ENCODE data around the gene METTL25.

The METTL25 gene

DNA sequence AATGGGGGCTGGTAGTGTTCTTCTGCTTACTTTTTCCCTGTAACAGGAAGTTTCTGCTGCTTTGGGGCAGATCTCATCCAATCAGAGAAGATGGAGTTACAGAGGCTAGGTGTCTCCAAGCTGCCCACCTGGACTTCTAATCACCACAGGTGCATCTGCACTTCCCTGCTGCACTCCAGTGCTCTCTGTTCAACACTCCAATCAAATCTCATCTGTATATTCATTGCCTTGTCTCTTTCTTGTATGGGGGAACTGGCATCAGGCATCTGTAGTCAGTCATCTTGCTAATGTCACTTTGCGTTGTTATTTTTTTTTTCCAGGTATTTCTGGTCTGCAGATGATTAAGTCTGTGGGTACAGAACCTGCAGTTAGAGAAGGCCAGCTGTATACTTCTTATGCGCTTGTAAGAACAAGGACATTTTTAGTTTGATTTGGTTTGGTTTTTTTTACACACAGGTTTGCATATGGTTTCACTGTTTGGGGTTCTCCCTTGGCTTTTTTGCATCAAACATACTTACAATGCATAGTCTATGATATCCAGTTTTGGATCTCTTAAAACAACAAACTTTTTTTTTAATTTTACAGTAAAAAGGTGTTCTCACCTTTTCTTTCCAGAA is 116.0 kb downstream of the METTL25 start:
- Histone ChIP-seq H3K9me3 (ENCODE audit: control insufficient read depth, low read depth, low read length) (no peaks in the 10 kb centered on the region), H3K27me3 (ENCODE audit: control insufficient read depth, insufficient read depth, low read length) (no peaks in the 10 kb centered on the region), H3K36me3 (ENCODE audit: control insufficient read depth, low read depth, low read length) (no peaks in the 10 kb centered on the region), H3K4me1 (ENCODE audit: control insufficient read depth, low read depth, low read length) (peaks cover 2% of the 10 kb centered on the region), H3K4me3 (ENCODE audit: low read length) (no peak overlapping the region), H3K27ac (ENCODE audit: low read length) (no peak overlapping the region), H3K9ac (ENCODE audit: low read length) (no peak overlapping the region)

DNA sequence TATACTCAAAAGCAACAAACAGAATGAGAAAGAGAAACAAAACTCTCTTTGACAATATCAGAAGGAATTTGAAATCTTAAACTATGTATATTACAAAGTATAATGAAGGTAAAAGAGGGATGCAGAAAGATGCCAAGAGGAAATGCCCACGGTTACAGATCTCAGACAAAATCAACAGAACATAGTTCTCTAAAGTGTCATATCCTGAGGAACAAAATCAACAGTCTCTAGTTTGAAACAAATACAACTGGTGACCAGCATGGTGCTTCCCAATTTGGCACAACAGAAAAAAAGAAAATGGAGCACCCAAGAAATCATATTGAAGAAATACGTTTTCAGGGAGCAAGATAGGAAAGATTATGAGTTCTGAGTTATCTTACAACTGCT is 116.5 kb downstream of the METTL25 start:
- no peak overlapping the region for H3K4me3 ChIP-seq (ENCODE audit: low read length)
- no peaks in the 10 kb centered on the region for H3K27me3 ChIP-seq (ENCODE audit: control insufficient read depth, insufficient read depth, low read length)
- H3K9me3 ChIP-seq (ENCODE audit: control insufficient read depth, low read depth, low read length), result no peaks in the 10 kb centered on the region
- no peak overlapping the region for H3K27ac ChIP-seq (ENCODE audit: low read length)
- H3K36me3 ChIP-seq (ENCODE audit: control insufficient read depth, low read depth, low read length), result no peaks in the 10 kb centered on the region
- no peak overlapping the region for H3K9ac ChIP-seq (ENCODE audit: low read length)
- H3K4me1 ChIP-seq (ENCODE audit: control insufficient read depth, low read depth, low read length), result peaks cover 4% of the 10 kb centered on the region

DNA sequence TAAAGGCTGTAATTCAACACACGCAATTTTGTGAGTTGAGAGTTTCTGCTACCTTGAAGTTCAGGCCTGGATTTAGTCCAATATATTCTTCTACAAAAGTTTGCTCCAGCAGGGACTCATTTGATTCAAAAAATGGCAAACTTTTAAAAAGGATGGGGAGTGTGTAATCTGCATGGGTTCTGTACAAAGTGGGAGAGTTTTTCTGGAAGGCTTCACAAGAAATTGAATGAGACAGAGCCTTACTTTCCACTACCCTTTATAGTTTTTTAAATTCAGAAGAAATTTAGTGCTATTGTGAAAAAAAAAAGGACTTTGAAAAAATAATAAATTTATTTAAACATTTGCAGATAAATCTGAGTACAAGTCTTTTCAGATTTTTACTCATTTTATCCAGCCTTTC is 116.9 kb downstream of the METTL25 start:
- H3K27me3 ChIP-seq (ENCODE audit: control insufficient read depth, insufficient read depth, low read length), result no peaks in the 10 kb centered on the region
- H3K36me3 ChIP-seq (ENCODE audit: control insufficient read depth, low read depth, low read length), result no peaks in the 10 kb centered on the region
- peaks cover 4% of the 10 kb centered on the region for H3K4me1 ChIP-seq (ENCODE audit: control insufficient read depth, low read depth, low read length)
- no peak overlapping the region for H3K9ac ChIP-seq (ENCODE audit: low read length)
- no peak overlapping the region for H3K27ac ChIP-seq (ENCODE audit: low read length)
- H3K4me3 ChIP-seq (ENCODE audit: low read length), result no peak overlapping the region
- no peaks in the 10 kb centered on the region for H3K9me3 ChIP-seq (ENCODE audit: control insufficient read depth, low read depth, low read length)

DNA sequence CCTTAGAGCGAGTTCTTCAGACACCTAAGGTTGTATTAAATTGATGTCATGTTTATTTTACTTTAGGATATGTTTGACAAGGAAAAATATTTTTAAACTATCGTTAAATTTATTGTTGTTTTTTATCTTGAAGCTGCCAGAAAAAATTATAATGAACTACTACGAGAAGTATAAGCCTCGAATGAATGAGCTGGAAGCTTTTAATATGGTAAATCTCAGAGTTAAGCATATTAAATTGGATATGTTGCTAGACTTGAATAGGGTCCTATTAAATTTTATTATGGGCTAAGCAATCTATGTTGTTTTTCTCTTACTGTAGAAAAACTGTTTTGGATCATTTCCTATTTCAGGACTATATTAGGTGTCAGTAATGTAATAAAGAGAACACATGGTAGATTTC is 118.2 kb downstream of the METTL25 start:
- H3K4me1 ChIP-seq (ENCODE audit: control insufficient read depth, low read depth, low read length), result peaks cover 4% of the 10 kb centered on the region
- no peaks in the 10 kb centered on the region for H3K9me3 ChIP-seq (ENCODE audit: control insufficient read depth, low read depth, low read length)
- H3K27me3 ChIP-seq (ENCODE audit: control insufficient read depth, insufficient read depth, low read length), result no peaks in the 10 kb centered on the region
- H3K9ac ChIP-seq (ENCODE audit: low read length), result no peak overlapping the region
- no peak overlapping the region for H3K4me3 ChIP-seq (ENCODE audit: low read length)
- no peak overlapping the region for H3K27ac ChIP-seq (ENCODE audit: low read length)
- no peaks in the 10 kb centered on the region for H3K36me3 ChIP-seq (ENCODE audit: control insufficient read depth, low read depth, low read length)

DNA sequence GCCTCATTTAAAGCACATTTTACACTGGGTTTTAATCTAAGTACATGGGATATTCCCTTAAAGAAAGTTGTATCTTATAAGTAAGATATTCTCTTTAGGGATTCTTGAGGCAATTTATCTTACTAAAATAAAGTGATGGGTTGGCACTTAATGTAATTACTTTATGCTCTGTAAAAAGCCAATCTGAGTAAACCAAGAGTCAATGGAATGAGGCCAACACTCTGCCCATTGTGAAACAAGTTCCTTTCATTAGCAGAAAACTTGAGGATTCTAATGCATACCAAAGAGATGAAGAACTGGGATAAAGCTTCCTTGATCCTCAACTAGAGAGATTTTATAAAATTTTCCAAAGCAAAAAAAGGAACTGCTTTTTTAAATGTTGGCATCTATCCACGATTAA is 121.2 kb downstream of the METTL25 start:
- no peak overlapping the region for H3K27ac ChIP-seq (ENCODE audit: low read length)
- H3K9me3 ChIP-seq (ENCODE audit: control insufficient read depth, low read depth, low read length), result no peaks in the 10 kb centered on the region
- H3K9ac ChIP-seq (ENCODE audit: low read length), result no peak overlapping the region
- peaks cover 4% of the 10 kb centered on the region for H3K4me1 ChIP-seq (ENCODE audit: control insufficient read depth, low read depth, low read length)
- no peaks in the 10 kb centered on the region for H3K27me3 ChIP-seq (ENCODE audit: control insufficient read depth, insufficient read depth, low read length)
- H3K4me3 ChIP-seq (ENCODE audit: low read length), result no peak overlapping the region
- no peaks in the 10 kb centered on the region for H3K36me3 ChIP-seq (ENCODE audit: control insufficient read depth, low read depth, low read length)

DNA sequence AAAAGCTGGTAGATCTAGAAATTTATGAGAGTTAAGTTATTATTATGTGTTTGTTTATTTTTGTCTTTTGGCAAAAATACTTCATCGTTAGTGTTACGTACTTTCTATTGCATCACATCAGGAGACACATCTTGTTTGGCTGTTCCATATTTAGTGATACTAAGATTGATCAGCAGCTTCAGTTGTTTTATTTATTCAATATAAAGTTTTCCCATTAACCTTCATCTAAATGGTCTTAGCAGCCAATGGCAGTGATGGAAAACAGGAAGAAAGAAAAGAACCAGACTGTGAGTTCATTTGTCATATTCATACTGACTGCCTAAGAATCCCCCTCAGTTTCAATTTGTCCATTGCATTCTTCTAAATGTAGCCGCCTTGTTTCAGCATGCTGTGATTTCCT is 122.3 kb downstream of the METTL25 start:
- peaks cover 4% of the 10 kb centered on the region for H3K4me1 ChIP-seq (ENCODE audit: control insufficient read depth, low read depth, low read length)
- no peaks in the 10 kb centered on the region for H3K9me3 ChIP-seq (ENCODE audit: control insufficient read depth, low read depth, low read length)
- H3K9ac ChIP-seq (ENCODE audit: low read length), result no peak overlapping the region
- no peak overlapping the region for H3K4me3 ChIP-seq (ENCODE audit: low read length)
- H3K36me3 ChIP-seq (ENCODE audit: control insufficient read depth, low read depth, low read length), result no peaks in the 10 kb centered on the region
- no peaks in the 10 kb centered on the region for H3K27me3 ChIP-seq (ENCODE audit: control insufficient read depth, insufficient read depth, low read length)
- H3K27ac ChIP-seq (ENCODE audit: low read length), result no peak overlapping the region

DNA sequence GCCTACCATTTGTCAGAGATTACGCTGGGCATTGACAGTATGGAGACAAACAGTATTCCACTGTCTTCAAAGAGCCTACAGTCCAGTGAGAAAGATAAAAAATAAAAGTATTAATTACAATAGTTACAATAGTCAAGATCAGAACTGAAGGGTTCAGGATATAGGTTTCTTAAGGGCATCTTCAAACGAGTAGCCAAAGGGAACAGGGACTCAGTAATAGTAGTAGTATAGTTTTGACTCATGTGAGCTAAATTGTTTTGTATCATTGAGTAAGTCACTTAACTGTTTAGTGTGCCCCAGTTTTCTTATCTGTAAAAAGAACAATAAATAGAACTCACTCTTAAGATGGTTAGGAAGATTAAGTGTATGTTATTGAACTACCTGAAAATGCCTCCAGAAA is 123.6 kb downstream of the METTL25 start:
- no peaks in the 10 kb centered on the region for H3K9me3 ChIP-seq (ENCODE audit: control insufficient read depth, low read depth, low read length)
- peaks cover 4% of the 10 kb centered on the region for H3K4me1 ChIP-seq (ENCODE audit: control insufficient read depth, low read depth, low read length)
- H3K36me3 ChIP-seq (ENCODE audit: control insufficient read depth, low read depth, low read length), result no peaks in the 10 kb centered on the region
- H3K4me3 ChIP-seq (ENCODE audit: low read length), result no peak overlapping the region
- no peak overlapping the region for H3K9ac ChIP-seq (ENCODE audit: low read length)
- H3K27me3 ChIP-seq (ENCODE audit: control insufficient read depth, insufficient read depth, low read length), result no peaks in the 10 kb centered on the region
- H3K27ac ChIP-seq (ENCODE audit: low read length), result no peak overlapping the region

DNA sequence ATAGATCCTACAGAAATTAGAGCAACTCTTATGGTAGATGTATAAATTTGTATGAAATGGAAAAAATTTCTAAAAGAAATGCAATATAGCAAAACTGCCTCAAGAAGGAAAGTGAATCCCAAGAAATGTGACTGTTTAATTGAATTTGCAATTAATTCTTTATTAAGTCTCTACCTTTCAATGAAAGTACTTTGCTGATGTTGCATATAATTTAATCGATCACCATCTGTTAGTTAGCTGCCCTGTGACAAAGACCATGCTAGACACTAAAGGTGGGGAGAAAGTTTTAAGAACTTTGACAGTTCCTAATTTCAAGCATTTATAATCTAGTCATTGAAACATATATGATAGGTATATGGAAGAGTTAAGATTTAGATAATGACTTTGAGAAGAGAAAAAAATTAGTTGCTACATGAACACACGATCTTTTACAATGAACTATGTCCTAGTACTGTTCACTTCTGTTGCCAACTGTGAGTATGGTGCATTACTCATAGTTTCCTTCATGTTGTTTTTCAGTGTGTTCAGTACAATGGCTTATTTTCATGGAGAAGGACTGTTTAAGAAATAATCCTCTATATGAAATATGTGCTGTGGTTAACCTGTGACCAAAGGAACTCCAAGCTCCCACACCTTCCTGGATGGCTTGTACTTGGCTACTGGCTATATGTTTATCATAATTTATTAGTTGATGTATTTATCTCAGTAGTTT is 128.4 kb downstream of the METTL25 start:
- Histone ChIP-seq H3K4me1 (ENCODE audit: control insufficient read depth, low read depth, low read length) (peaks cover 5% of the 10 kb centered on the region), H3K4me3 (ENCODE audit: low read length) (no peak overlapping the region), H3K9me3 (ENCODE audit: control insufficient read depth, low read depth, low read length) (no peaks in the 10 kb centered on the region), H3K27ac (ENCODE audit: low read length) (no peak overlapping the region), H3K9ac (ENCODE audit: low read length) (no peak overlapping the region), H3K27me3 (ENCODE audit: control insufficient read depth, insufficient read depth, low read length) (no peaks in the 10 kb centered on the region), H3K36me3 (ENCODE audit: control insufficient read depth, low read depth, low read length) (no peaks in the 10 kb centered on the region)

DNA sequence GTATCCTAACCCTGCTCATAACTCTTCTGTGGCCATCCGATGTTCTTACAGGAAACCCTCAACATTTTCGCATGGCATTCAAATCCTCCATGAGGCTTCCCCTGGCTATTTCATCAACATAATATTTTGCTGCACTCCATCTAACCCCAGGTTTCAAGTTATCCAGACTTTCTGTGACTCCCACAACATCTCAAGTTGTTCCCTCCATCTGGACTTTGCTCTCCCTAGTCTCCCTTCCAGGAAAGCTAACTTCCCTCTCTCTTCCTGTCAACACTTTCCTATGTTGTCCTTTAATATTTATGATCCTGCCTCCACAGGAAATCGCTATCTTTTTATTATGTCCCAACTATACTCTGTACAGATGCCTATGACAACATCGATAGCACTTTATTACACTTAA is 146.1 kb downstream of the METTL25 start:
- Histone ChIP-seq H3K4me1 (ENCODE audit: control insufficient read depth, low read depth, low read length) (no peaks in the 10 kb centered on the region), H3K27ac (ENCODE audit: low read length) (no peak overlapping the region), H3K27me3 (ENCODE audit: control insufficient read depth, insufficient read depth, low read length) (no peaks in the 10 kb centered on the region), H3K9me3 (ENCODE audit: control insufficient read depth, low read depth, low read length) (no peaks in the 10 kb centered on the region), H3K36me3 (ENCODE audit: control insufficient read depth, low read depth, low read length) (no peaks in the 10 kb centered on the region), H3K9ac (ENCODE audit: low read length) (no peak overlapping the region), H3K4me3 (ENCODE audit: low read length) (no peak overlapping the region)

DNA sequence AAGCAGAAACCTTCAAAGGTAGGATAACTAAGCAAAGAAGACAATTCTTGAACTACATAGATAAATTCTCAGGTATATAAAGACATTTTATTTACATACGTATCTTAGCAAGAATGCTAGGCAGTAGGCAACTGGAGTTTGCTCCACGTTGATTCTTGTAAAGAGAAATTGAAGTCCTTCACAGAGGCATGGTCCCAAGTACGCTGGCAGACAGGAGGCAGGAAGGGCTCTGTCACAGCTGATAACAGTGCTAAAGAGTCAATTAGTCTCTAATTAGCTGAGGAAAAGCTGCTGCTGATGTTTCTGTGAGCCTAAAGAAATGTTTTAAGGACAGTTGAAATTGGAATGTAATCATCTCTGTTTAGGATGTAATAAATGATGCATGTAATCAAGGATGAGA is 146.8 kb downstream of the METTL25 start:
- no peaks in the 10 kb centered on the region for H3K27me3 ChIP-seq (ENCODE audit: control insufficient read depth, insufficient read depth, low read length)
- H3K4me1 ChIP-seq (ENCODE audit: control insufficient read depth, low read depth, low read length), result no peaks in the 10 kb centered on the region
- no peak overlapping the region for H3K4me3 ChIP-seq (ENCODE audit: low read length)
- no peak overlapping the region for H3K9ac ChIP-seq (ENCODE audit: low read length)
- no peaks in the 10 kb centered on the region for H3K36me3 ChIP-seq (ENCODE audit: control insufficient read depth, low read depth, low read length)
- H3K27ac ChIP-seq (ENCODE audit: low read length), result no peak overlapping the region
- H3K9me3 ChIP-seq (ENCODE audit: control insufficient read depth, low read depth, low read length), result no peaks in the 10 kb centered on the region

DNA sequence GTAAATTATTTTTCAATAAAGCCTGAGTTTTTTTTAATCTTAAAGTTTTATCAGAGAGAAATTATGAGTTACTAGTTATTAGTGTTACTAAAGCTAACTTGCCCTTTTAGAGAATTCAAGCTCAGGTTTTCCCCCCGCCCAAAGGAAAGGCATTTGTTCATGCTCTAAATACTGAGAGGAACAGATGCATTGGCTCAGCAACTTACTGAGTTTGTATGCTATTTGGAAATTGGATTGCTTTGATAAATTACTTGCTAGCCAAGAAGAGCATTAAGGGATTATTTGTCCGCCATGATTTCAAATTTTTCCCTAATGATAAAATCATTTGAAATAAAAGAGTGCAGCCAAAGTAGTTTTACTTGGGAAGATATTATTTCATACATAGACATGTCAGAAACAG is 149.4 kb downstream of the METTL25 start:
- Histone ChIP-seq H3K9me3 (ENCODE audit: control insufficient read depth, low read depth, low read length) (no peaks in the 10 kb centered on the region), H3K27me3 (ENCODE audit: control insufficient read depth, insufficient read depth, low read length) (no peaks in the 10 kb centered on the region), H3K9ac (ENCODE audit: low read length) (no peak overlapping the region), H3K36me3 (ENCODE audit: control insufficient read depth, low read depth, low read length) (no peaks in the 10 kb centered on the region), H3K4me1 (ENCODE audit: control insufficient read depth, low read depth, low read length) (no peaks in the 10 kb centered on the region), H3K4me3 (ENCODE audit: low read length) (no peak overlapping the region), H3K27ac (ENCODE audit: low read length) (no peak overlapping the region)

DNA sequence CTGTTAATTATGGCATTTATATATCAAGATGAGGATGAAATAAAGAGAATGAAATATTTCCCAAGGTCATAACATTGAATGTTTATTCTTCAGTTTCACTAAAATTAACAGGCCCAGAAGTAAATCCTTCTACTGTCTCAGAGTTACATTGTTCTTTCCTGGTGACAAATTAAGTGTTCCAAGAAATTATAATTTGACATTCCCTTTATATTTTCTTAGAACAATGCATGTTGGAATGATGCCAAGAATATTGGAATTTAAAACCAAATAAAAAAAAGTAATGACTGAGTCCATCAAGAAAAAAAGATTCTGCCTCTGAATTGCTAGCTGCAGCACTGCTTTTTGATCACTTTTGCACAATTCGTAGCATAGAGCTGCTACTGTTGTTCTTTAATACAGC is 152.1 kb downstream of the METTL25 start:
- no peaks in the 10 kb centered on the region for H3K9me3 ChIP-seq (ENCODE audit: control insufficient read depth, low read depth, low read length)
- H3K36me3 ChIP-seq (ENCODE audit: control insufficient read depth, low read depth, low read length), result no peaks in the 10 kb centered on the region
- no peak overlapping the region for H3K27ac ChIP-seq (ENCODE audit: low read length)
- H3K9ac ChIP-seq (ENCODE audit: low read length), result no peak overlapping the region
- no peak overlapping the region for H3K4me3 ChIP-seq (ENCODE audit: low read length)
- no peaks in the 10 kb centered on the region for H3K4me1 ChIP-seq (ENCODE audit: control insufficient read depth, low read depth, low read length)
- H3K27me3 ChIP-seq (ENCODE audit: control insufficient read depth, insufficient read depth, low read length), result no peaks in the 10 kb centered on the region

Measured in iPS-18a (cell line).